ENCODE data around the gene YIPF4.
"Not testable (repeated sequence)": the region's sequence is repeated elsewhere in the genome, so short reads cannot be mapped to it uniquely, and the experiment has no call there.

YIPF4 gene

GRCh38 chr2:32363597-32363996, 85.9 kb downstream of the YIPF4 start:
- Histone ChIP-seq H4K20me1 (ENCODE audit: low read depth, low read length) (peaks cover 35% of the 10 kb centered on the region; the same call in 1 of the 2 replicates), H3K27ac (ENCODE audit: low read depth, low read length) (no peak overlapping the region), H3K4me3 (ENCODE audit: insufficient read depth, low read length, poor library complexity, severe bottlenecking) (no peak overlapping the region), H3K36me3 (ENCODE audit: low read length) (0 out of 2 replicates have a peak, but pooled peaks cover 12% of the 10 kb centered on the region), H3F3A (ENCODE audit: insufficient read depth) (peaks cover 5% of the 10 kb centered on the region; the same call in 1 of the 2 replicates), H3K27me3 (ENCODE audit: low read length) (no peaks in the 10 kb centered on the region), H3K9ac (ENCODE audit: low read length) (no peak overlapping the region), H3K9me3 (ENCODE audit: insufficient read depth, low read length) (no peaks in the 10 kb centered on the region), H2AFZ (ENCODE audit: low read depth, low read length, severe bottlenecking) (no peak overlapping the region), H3K4me2 (ENCODE audit: low read depth, low read length, poor library complexity, severe bottlenecking) (no peak overlapping the region), H3K79me2 (ENCODE audit: insufficient read depth, low read length) (peaks cover 100% of the 10 kb centered on the region), H3K9me2 (replicated peaks; ENCODE audit: insufficient read depth, low read length) (no peaks in the 10 kb centered on the region)
- TF ChIP-seq CTCF (IDR thresholded peaks at IDR 0.05; ENCODE audit: insufficient read depth, low read length, poor library complexity, severe bottlenecking) (no peak), EZH2phosphoT487 (conservative IDR thresholded peaks at IDR 0.05; ENCODE audit: low read length) (no peak)

- H3K36me3 ChIP-seq (ENCODE audit: low read length); H3K27me3 ChIP-seq (ENCODE audit: low read length); H3K4me3 ChIP-seq (ENCODE audit: insufficient read depth, low read length, poor library complexity, severe bottlenecking); H3K4me2 ChIP-seq (ENCODE audit: low read depth, low read length, poor library complexity, severe bottlenecking); H3K9me2 ChIP-seq (replicated peaks; ENCODE audit: insufficient read depth, low read length); H3F3A ChIP-seq (ENCODE audit: insufficient read depth); H3K9ac ChIP-seq (ENCODE audit: low read length); H2AFZ ChIP-seq (ENCODE audit: low read depth, low read length, severe bottlenecking); H3K27ac ChIP-seq (ENCODE audit: low read depth, low read length); H3K9me3 ChIP-seq (ENCODE audit: insufficient read depth, low read length): not testable (repeated sequence)
- Histone ChIP-seq H3K79me2 (ENCODE audit: insufficient read depth, low read length) (peaks cover 100% of the 10 kb centered on the region), H4K20me1 (ENCODE audit: low read depth, low read length) (peaks cover 35% of the 10 kb centered on the region; the same call in 1 of the 2 replicates)
Observed at GRCh38 chr2:32364290-32364689, 86.6 kb downstream of the YIPF4 start.

- not testable (repeated sequence) for H3K9ac ChIP-seq (ENCODE audit: low read length); H3K36me3 ChIP-seq (ENCODE audit: low read length); H3K4me3 ChIP-seq (ENCODE audit: insufficient read depth, low read length, poor library complexity, severe bottlenecking); H3K9me2 ChIP-seq (replicated peaks; ENCODE audit: insufficient read depth, low read length); H3K4me2 ChIP-seq (ENCODE audit: low read depth, low read length, poor library complexity, severe bottlenecking); H3K9me3 ChIP-seq (ENCODE audit: insufficient read depth, low read length); H3F3A ChIP-seq (ENCODE audit: insufficient read depth); H2AFZ ChIP-seq (ENCODE audit: low read depth, low read length, severe bottlenecking); H3K27ac ChIP-seq (ENCODE audit: low read depth, low read length); H3K27me3 ChIP-seq (ENCODE audit: low read length)
- Histone ChIP-seq H4K20me1 (ENCODE audit: low read depth, low read length) (peaks cover 37% of the 10 kb centered on the region), H3K79me2 (ENCODE audit: insufficient read depth, low read length) (peaks cover 99% of the 10 kb centered on the region)
Observed at GRCh38 chr2:32365679-32366078, 88.0 kb downstream of the YIPF4 start.

Data from SU-DHL-6 (cell line).